GM21447 (cell line): ENCODE results near the gene E2F7.

ENCODE experiments used
- ATAC-seq: cut with Tn5 transposase; IDR thresholded peaks from one replicate; pipeline ENCODE4 v1.9.1; 2021; ENCODE audit not compliant: unreplicated experiment

E2F7 gene

GRCh38 chr12:77025782-77026314 lies 39.5 kb downstream of the E2F7 start:
- ATAC-seq, result no peak

- ATAC-seq, result no peak
Observed at GRCh38 chr12:77023501-77023900, 41.9 kb downstream of the E2F7 start.

GRCh38 chr12:77019920-77020319 lies 45.4 kb downstream of the E2F7 start:
- ATAC-seq, result no peak

GRCh38 chr12:77016606-77017005 lies 48.8 kb downstream of the E2F7 start:
- ATAC-seq, result no peak

GRCh38 chr12:77013091-77013490 lies 52.3 kb downstream of the E2F7 start:
- no peak for ATAC-seq

- ATAC-seq, result peak; percentile 84
Observed at GRCh38 chr12:77010691-77011548, 54.4 kb downstream of the E2F7 start.

- ATAC-seq, result no peak
Observed at GRCh38 chr12:77007476-77007875, 57.9 kb downstream of the E2F7 start.

GRCh38 chr12:77005611-77006098 lies 59.7 kb downstream of the E2F7 start:
- no peak for ATAC-seq

- ATAC-seq, result no peak
Observed at GRCh38 chr12:77003914-77004313, 61.5 kb downstream of the E2F7 start.

GRCh38 chr12:77003246-77003645 lies 62.1 kb downstream of the E2F7 start:
- no peak for ATAC-seq

GRCh38 chr12:77002382-77002781 lies 63.0 kb downstream of the E2F7 start:
- no peak for ATAC-seq

GRCh38 chr12:77001276-77001675 lies 64.1 kb downstream of the E2F7 start:
- ATAC-seq, result no peak

GRCh38 chr12:76998908-76999556 lies 66.3 kb downstream of the E2F7 start:
- no peak for ATAC-seq

GRCh38 chr12:76998386-76998785 lies 67.0 kb downstream of the E2F7 start:
- ATAC-seq, result no peak

GRCh38 chr12:76997011-76997780 lies 68.2 kb downstream of the E2F7 start:
- ATAC-seq, result no peak

GRCh38 chr12:76990716-76991115 lies 74.7 kb downstream of the E2F7 start:
- no peak for ATAC-seq

- ATAC-seq, result no peak
Observed at GRCh38 chr12:76984566-76984965, 80.8 kb downstream of the E2F7 start.

GRCh38 chr12:76983420-76983819 lies 81.9 kb downstream of the E2F7 start:
- no peak for ATAC-seq

GRCh38 chr12:76980196-76980595 lies 85.2 kb downstream of the E2F7 start:
- ATAC-seq, result no peak

GRCh38 chr12:76976777-76977382 lies 88.5 kb downstream of the E2F7 start:
- ATAC-seq, result no peak
